Caco-2 (cell line): Measurements from ENCODE around the gene SVOPL. TPM values are rescaled to one million over a fixed set of nuclear protein-coding genes. Genes with fewer than 3 reads are reported as not detected.

Source experiments
- BruUV-seq: library from RNA; stranded (reverse); fragments of 400-500 nt; replicated peaks from 2 replicates; lab custom pipeline; 2021; lab: Mats Ljungman, UMichigan
- CTCF ChIA-PET: fragments of 300-600 bp; sonication (Branson Sonifier 250); formaldehyde crosslinking; loops from one replicate; lab custom pipeline; 2022; ENCODE audit warnings: antibody characterized with exemption; lab: Charles Lee
- POLR2A ChIA-PET: fragments of 300-600 bp; sonication (Branson Sonifier 250); formaldehyde crosslinking; loops from one replicate; lab custom pipeline; 2022; ENCODE audit warnings: antibody characterized with exemption; lab: Charles Lee
- DNase-seq, 2 experiments: peaks; one replicate each; pipeline versions ENCODE4 v3.0.0 to v3.0.0-alpha.2; 2020 to 2022
- H3K27me3 ChIP-seq: replicated peaks from 2 replicates; pipeline ENCODE4 v1.6.0; 2011; ENCODE audit warnings: low read length; ENCODE audit not compliant: control insufficient read depth, insufficient read depth
- H3K36me3 ChIP-seq: 2 replicates; pipeline ENCODE4 v1.5.1; 2011; ENCODE audit warnings: low read length; ENCODE audit not compliant: control insufficient read depth, insufficient read depth
- H3K4me1 ChIP-seq: fragments of 250-450 bp; sonication (Bioruptor Pico); 2 replicates; pipeline ENCODE4 v1.5.1; 2020; ENCODE audit warnings: mild to moderate bottlenecking
- H3K4me3 ChIP-seq: 2 replicates; pipeline ENCODE4 v1.5.1; 2011; ENCODE audit warnings: low read depth, mild to moderate bottlenecking, control low read depth, low read length
- H3K9me3 ChIP-seq: fragments of 250-450 bp; sonication (Bioruptor Pico); 2 replicates; pipeline ENCODE4 v1.5.1; 2020; ENCODE audit warnings: mild to moderate bottlenecking, moderate library complexity
- H3K27ac Mint-ChIP-seq: one replicate; pipeline ENCODE4 v1.8.0; 2022; ENCODE audit warnings: mixed read lengths; ENCODE audit not compliant: unreplicated experiment
- H3K27me3 Mint-ChIP-seq: one replicate; pipeline ENCODE4 v1.8.0; 2022; ENCODE audit warnings: mixed read lengths; ENCODE audit not compliant: insufficient read depth, unreplicated experiment
- H3K36me3 Mint-ChIP-seq: one replicate; pipeline ENCODE4 v1.8.0; 2022; ENCODE audit warnings: mild to moderate bottlenecking, mixed read lengths; ENCODE audit not compliant: insufficient read depth, unreplicated experiment
- H3K4me1 Mint-ChIP-seq: one replicate; pipeline ENCODE4 v1.8.0; 2022; ENCODE audit warnings: low read depth, mixed read lengths; ENCODE audit not compliant: unreplicated experiment
- H3K4me3 Mint-ChIP-seq: one replicate; pipeline ENCODE4 v1.8.0; 2022; ENCODE audit warnings: mild to moderate bottlenecking, moderate library complexity, mixed read lengths; ENCODE audit not compliant: unreplicated experiment
- H3K9me3 Mint-ChIP-seq: one replicate; pipeline ENCODE4 v1.8.0; 2022; ENCODE audit warnings: mixed read lengths; ENCODE audit not compliant: unreplicated experiment
- intact Hi-C: fragments of 100-400 bp; cut with micrococcal nuclease; formaldehyde crosslinking; loops from one replicate; pipeline ENCODE4 v1.10.0; 2022; ENCODE audit not compliant: unreplicated experiment
- total RNA-seq: library from RNA; stranded (reverse); gene quantifications from 2 replicates; pipeline ENCODE4 v1.2.3, GENCODE V29; 2022
- TF ChIP-seq, protein P1 (sequence below), 2 experiments: fragments of 200-600 bp in 1 of 2; IDR thresholded peaks; 1 replicate in 1 of 2; 2 replicates in 1 of 2; pipeline versions ENCODE4 v1.5.1 to v1.8.0; 2011 to 2022; ENCODE audit warnings: antibody characterized with exemption in 1 of 2, control low read depth in 1 of 2, inconsistent platforms in 1 of 2, low read depth in 1 of 2, low read length in 1 of 2, mild to moderate bottlenecking in 1 of 2, moderate library complexity in 1 of 2; ENCODE audit not compliant: insufficient read depth in 1 of 2, severe bottlenecking in 1 of 2, unreplicated experiment in 1 of 2

SVOPL gene
- total RNA-seq, 1 experiment from 2014 or later, result 0.27 TPM

GRCh38 chr7:138729444-138729843 is 28.3 kb upstream of the SVOPL start:
- no peaks in the 10 kb centered on the region for H3K27me3 ChIP-seq
- no peak overlapping the region for H3K4me3 ChIP-seq
- H3K9me3 ChIP-seq, result no peaks in the 10 kb centered on the region
- Mint-ChIP-seq H3K27ac (no peak overlapping the region), H3K27me3 (no peaks in the 10 kb centered on the region), H3K9me3 (no peaks in the 10 kb centered on the region), H3K4me3 (no peak overlapping the region), H3K4me1 (no peaks in the 10 kb centered on the region), H3K36me3 (no peaks in the 10 kb centered on the region)
- DNase-seq, result no peak
- TF ChIP-seq, protein P1, sequence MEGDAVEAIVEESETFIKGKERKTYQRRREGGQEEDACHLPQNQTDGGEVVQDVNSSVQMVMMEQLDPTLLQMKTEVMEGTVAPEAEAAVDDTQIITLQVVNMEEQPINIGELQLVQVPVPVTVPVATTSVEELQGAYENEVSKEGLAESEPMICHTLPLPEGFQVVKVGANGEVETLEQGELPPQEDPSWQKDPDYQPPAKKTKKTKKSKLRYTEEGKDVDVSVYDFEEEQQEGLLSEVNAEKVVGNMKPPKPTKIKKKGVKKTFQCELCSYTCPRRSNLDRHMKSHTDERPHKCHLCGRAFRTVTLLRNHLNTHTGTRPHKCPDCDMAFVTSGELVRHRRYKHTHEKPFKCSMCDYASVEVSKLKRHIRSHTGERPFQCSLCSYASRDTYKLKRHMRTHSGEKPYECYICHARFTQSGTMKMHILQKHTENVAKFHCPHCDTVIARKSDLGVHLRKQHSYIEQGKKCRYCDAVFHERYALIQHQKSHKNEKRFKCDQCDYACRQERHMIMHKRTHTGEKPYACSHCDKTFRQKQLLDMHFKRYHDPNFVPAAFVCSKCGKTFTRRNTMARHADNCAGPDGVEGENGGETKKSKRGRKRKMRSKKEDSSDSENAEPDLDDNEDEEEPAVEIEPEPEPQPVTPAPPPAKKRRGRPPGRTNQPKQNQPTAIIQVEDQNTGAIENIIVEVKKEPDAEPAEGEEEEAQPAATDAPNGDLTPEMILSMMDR (IDR thresholded peaks at IDR 0.05; ENCODE audit: insufficient read depth in 1 of 2, low read depth in 1 of 2, low read length in 1 of 2, severe bottlenecking in 1 of 2, unreplicated experiment in 1 of 2), result no peak
- BruUV-seq, result no TSS peak
- no peaks in the 10 kb centered on the region for H3K4me1 ChIP-seq
- ChIA-PET CTCF (no interaction called here), POLR2A (no interaction called here)
- no peaks in the 10 kb centered on the region for H3K36me3 ChIP-seq
- intact Hi-C loops, result no loop called here

GRCh38 chr7:138727336-138728099 is 26.4 kb upstream of the SVOPL start:
- Mint-ChIP-seq H3K27ac (no peak overlapping the region), H3K9me3 (no peaks in the 10 kb centered on the region), H3K27me3 (no peaks in the 10 kb centered on the region), H3K4me3 (no peak overlapping the region), H3K36me3 (no peaks in the 10 kb centered on the region), H3K4me1 (no peaks in the 10 kb centered on the region)
- Histone ChIP-seq H3K9me3 (no peaks in the 10 kb centered on the region), H3K4me3 (no peak overlapping the region), H3K4me1 (no peaks in the 10 kb centered on the region), H3K27me3 (no peaks in the 10 kb centered on the region), H3K36me3 (no peaks in the 10 kb centered on the region)
- no TSS peak for BruUV-seq
- TF ChIP-seq, protein P1 (IDR thresholded peaks at IDR 0.05; ENCODE audit: insufficient read depth in 1 of 2, low read depth in 1 of 2, low read length in 1 of 2, severe bottlenecking in 1 of 2, unreplicated experiment in 1 of 2), result no peak
- ChIA-PET POLR2A (no interaction called here), CTCF (no interaction called here)
- intact Hi-C loops, result no loop called here
- no peak for DNase-seq

DNA sequence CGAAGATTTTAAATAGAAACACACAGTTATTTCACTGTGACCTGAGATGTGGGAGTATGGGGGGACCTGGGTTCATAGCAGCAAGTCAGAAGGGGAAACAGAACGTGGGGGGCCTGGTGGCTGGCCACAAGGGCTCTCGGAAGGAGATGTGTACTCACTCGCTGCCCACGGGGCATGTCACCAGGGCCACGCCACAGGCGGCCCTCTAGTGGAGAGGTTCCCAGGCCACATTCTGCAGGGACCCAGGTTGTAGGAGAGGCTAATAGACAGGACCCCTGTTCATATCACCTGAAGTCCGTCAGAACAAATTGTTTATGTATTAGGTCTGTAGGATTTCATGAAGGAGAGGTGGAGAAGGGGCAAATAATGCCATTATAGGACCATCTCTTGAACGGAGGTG is 25.1 kb upstream of the SVOPL start:
- TF ChIP-seq, protein P1 (IDR thresholded peaks at IDR 0.05; ENCODE audit: insufficient read depth in 1 of 2, low read depth in 1 of 2, low read length in 1 of 2, severe bottlenecking in 1 of 2, unreplicated experiment in 1 of 2), result peak; percentile 13 to 34
- Histone ChIP-seq H3K4me3 (no peak overlapping the region), H3K9me3 (no peaks in the 10 kb centered on the region), H3K27me3 (no peaks in the 10 kb centered on the region), H3K36me3 (no peaks in the 10 kb centered on the region), H3K4me1 (no peaks in the 10 kb centered on the region)
- ChIA-PET CTCF (no interaction called here), POLR2A (no interaction called here)
- H3K4me3 Mint-ChIP-seq, result no peak overlapping the region
- no peaks in the 10 kb centered on the region for H3K9me3 Mint-ChIP-seq
- H3K27ac Mint-ChIP-seq, result no peak overlapping the region
- H3K36me3 Mint-ChIP-seq, result no peaks in the 10 kb centered on the region
- BruUV-seq, result no TSS peak
- intact Hi-C loops, result no loop called here
- H3K4me1 Mint-ChIP-seq, result no peaks in the 10 kb centered on the region
- H3K27me3 Mint-ChIP-seq, result no peaks in the 10 kb centered on the region
- DNase-seq, result peak in 1 of 2 experiments; percentile 15
